NOMO-1 (cell line): ENCODE measurements around the gene PIH1D1.

Experiments used
- DNase-seq, 2 experiments: peaks; one replicate each; lab custom pipeline; 2025; ENCODE audit not compliant: unreplicated experiment in 2 of 2; lab: John Stamatoyannopoulos, UW

Gene PIH1D1

DNA sequence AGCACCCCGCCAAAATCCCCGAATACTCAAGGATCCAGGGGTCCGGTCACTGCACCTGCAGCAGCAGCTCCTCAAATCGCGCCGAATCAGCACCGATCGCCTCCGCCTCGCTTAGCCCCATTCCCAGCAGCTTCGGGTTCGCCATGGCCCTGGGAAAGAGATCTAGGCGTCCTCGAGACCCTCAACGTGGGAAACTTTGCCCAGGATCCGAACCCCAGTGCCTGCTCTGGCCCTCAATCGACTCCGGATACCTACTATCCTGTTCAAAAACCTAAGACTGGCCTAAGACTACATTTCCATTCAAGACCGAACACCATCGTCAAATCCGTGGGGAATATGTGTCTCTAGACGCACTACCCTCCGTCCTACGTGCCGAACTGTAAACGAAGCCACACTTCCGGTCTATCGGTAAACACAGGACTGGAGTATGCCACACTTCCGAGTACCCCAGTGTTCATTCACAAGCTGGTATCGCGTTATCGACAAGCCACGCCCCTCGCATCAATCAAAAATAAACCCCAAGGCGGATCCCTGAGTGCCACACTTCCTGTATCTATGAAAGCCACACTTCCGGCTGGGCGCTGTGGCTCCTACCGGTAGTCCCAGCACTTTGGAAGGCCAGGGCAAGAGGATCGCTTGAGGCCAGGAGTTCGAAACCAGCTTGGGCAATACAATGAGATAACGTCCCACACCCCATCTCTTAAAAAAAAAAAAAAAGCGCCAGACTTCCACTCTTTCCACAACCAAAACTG, at the start of gene PIH1D1:
TSS of gene PIH1D1 (minus strand) at position 385 of the 752 bp plus-strand sequence. CDS start at position 145, 240 bp downstream.
- peak; percentile 95 to 99 for DNase-seq

DNA sequence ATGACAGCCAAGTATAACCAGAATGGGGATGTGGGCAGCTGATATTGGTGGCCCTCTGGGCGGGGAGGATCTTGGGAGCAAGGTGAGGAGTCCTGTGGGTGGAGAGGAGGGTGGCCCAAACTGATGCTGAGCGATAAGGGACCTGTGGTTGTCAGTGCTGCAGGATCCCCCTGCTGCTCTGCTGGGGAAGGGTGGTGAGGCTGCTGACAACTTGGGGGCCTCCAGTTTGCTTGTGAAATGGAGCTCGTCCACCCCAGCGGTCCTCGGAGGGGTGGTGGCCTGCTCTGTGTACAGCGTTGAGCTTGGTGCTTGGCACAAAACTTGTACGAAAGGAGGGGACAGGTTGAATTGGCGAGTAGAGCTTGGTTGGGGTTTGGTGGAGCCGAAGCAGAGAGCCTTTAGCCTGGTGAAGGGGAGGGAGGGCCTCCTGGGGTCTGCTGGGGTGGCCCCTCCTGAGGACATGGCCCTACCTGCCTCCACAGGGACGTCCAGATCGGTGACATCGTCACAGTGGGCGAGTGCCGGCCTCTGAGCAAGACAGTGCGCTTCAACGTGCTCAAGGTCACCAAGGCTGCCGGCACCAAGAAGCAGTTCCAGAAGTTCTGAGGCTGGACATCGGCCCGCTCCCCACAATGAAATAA, 47.5 kb upstream of the PIH1D1 start:
- DNase-seq = no peak

DNA sequence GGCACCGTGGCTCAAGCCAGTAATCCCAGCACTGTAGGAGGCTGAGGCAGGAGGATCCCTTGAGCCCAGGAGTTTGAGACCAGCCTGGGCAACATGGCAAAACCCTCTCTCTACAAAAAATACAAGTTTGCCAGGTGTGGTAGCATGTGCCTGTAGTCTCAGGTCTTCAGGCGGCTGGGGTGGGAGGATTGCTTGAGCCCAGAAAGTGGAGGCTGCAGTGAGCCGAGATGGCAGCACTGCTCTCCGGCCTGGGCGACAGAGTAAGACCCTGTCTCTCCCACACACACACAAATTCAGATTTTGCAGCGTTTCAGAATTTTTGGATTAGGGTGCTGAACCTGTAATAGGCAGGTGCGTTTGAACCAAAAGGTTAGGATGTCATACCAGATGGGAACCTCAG, 46.9 kb upstream of the PIH1D1 start:
- DNase-seq = no peak

DNA sequence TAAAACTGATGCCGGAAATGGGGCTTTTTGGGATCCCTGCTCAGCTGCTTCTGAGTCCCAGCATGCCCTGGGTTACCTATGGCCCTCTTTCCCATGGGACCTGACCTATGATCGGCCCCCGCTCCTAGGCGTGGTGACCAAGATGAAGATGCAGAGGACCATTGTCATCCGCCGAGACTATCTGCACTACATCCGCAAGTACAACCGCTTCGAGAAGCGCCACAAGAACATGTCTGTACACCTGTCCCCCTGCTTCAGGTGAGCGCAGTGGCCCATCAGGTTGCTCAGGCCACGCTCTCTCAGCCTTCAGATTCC, 46.1 kb upstream of the PIH1D1 start:
- no peak for DNase-seq

DNA sequence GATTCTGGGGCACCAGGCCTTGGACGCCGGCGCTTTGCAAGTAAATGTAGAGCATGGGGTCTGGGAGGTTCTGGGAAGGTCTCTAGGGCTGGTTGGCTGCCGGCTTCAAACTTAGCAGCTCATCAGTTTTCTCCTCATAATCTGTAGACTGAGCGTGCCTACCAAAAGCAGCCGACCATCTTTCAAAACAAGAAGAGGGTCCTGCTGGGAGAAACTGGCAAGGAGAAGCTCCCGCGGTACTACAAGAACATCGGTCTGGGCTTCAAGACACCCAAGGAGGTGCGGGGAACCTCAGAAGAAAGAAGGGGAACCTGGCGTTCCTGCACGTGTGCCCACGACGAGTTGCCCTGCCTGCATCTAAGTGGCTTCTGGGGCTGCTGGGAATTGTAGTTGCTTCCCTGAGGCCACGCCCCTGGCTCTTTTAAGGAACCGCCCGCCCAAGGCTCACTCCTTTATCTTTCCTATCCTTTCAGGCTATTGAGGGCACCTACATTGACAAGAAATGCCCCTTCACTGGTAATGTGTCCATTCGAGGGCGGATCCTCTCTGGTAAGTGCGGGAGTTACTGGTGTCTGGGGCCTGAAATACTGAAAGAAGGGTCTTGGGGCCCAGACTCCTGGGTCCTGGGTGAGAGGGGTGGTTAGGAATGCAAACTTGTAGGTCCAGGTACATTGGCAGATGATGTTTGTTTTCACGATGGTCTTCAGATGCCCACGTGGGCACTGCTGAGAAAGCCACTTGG, 45.6 kb upstream of the PIH1D1 start:
- DNase-seq = peak; percentile 80 to 94

DNA sequence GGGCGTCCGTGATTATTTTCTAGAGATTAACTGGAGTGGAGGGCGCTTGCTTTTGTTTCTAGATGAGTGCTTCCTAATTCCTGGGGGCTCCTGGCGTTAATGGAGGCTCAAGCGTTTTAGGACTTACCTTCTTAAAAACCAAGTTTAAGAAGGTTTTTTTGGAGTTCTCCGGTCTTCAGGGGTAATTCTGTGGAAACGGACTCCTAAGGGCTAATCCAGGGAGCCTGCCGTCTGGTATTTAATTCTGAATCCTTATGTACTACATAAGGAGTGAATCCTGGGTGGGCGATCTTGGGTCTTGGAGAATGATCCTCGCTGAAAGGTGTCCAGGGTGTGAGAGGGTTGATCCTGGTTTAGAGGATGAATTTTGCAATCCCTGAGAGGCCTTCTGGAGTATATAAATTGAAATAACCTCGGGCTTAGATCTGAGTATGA, 45.0 kb upstream of the PIH1D1 start:
- DNase-seq = no peak

DNA sequence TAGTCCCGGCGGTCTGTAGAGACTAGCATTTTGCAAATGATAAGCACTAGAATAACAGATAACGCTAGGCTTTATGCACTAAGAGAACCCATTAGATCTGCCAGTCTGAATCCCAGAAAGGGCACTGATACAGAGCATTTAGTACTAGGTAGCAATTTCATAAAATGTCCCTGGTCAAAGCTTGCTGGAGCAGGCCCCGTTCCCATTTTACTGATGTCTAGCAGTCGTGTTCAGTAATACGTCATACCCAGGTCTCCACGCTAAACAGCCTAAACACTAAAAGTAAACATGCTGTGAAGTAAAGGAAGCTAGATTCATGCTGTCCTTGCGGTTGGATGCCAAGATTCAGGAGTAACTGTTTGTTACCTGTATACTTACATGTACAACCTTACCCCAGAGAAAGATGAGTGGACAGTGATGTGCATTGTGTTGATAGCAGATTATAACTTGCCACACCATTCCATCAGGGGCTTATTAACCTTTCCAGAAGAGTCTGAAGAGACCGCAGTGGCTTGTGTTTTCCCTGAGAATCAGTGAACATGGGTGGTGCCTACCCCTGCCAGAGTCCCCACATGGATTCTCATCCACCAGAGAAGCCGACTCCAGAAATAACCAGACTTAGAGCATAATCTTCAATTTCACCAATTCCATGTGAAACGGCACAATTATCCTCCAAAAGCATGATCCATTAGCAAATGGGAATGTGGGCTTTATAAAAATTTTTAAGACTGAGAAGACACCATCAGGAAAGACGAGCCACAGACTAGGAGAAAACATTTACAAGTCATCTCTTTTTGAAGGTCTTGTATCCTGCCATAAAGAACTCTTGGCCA, 41.2 kb upstream of the PIH1D1 start:
- no peak for DNase-seq

DNA sequence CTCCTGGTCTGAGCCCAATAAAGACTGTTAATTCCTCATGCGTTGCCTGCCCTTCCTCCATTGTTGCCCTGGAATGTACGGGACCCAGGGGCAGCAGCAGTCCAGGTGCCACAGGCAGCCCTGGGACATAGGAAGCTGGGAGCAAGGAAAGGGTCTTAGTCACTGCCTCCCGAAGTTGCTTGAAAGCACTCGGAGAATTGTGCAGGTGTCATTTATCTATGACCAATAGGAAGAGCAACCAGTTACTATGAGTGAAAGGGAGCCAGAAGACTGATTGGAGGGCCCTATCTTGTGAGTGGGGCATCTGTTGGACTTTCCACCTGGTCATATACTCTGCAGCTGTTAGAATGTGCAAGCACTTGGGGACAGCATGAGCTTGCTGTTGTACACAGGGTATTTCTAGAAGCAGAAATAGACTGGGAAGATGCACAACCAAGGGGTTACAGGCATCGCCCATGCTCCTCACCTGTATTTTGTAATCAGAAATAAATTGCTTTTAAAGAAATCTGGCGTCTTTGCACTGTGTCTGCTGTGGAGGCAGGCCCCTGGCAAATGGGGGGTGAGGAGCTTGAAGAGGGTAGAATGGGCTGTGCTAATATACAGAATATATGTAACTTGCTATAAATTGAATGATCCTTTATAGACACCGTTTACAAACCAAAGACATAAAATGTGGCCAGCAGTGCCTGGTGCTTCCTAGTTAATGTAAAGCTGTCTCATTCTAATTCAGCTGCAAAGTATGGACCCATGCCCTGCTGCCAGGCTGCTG, 40.4 kb upstream of the PIH1D1 start:
- DNase-seq = no peak

DNA sequence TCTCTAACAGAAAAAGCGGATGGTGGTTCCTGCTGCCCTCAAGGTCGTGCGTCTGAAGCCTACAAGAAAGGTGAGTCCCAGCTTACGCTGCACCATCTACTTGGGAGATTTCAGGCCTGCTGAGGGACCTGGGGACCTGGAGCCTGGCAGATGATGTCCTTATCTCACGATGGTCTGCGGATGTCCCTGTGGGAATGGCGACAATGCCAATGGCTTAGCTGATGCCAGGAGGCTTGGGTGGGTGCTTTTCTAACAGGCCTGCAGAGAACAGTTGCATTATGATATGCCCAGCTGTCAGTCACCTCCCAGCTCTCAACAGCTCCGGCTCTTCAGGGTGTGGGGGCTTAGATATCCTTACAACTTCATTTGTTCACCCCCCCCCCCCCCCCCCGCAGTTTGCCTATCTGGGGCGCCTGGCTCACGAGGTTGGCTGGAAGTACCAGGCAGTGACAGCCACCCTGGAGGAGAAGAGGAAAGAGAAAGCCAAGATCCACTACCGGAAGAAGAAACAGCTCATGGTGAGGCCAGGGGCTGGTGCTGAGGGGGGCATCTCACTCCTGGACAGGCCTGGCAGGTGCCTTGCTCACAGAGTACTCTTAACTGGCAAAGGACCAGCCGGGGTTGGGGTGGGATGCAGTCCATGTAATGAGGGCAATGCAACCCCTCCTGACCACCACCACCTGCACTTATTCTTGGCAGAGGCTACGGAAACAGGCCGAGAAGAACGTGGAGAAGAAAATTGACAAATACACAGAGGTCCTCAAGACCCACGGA, 39.6 kb upstream of the PIH1D1 start:
- DNase-seq = no peak

DNA sequence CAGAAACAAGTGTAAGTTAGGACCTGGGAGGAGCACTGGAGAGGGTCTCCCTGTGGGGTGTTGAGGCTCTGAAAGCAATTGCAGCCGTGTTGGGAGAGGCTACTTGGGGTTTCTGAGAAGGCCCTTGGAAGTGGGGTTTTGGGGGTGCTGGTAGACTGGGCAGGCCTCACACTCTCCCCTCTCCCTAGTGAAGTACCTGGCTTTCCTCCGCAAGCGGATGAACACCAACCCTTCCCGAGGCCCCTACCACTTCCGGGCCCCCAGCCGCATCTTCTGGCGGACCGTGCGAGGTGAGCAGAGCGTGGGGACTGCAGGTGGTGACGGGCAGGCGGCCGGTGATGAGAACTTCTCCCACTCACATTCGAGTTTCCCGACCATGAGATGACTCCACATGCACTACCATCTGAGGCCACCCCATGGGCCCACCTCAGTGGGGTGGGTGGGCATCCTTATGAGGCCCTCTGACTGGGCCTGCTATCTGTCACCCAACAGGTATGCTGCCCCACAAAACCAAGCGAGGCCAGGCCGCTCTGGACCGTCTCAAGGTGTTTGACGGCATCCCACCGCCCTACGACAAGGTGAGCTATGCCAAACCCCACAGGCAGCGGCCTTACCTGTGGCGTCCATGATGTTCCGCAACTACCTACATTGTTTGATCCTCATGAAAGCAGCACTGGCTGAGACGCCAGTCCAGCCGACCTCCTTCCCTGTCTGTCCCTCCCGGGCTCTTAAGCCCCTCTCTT, 38.8 kb upstream of the PIH1D1 start:
- DNase-seq = no peak

DNA sequence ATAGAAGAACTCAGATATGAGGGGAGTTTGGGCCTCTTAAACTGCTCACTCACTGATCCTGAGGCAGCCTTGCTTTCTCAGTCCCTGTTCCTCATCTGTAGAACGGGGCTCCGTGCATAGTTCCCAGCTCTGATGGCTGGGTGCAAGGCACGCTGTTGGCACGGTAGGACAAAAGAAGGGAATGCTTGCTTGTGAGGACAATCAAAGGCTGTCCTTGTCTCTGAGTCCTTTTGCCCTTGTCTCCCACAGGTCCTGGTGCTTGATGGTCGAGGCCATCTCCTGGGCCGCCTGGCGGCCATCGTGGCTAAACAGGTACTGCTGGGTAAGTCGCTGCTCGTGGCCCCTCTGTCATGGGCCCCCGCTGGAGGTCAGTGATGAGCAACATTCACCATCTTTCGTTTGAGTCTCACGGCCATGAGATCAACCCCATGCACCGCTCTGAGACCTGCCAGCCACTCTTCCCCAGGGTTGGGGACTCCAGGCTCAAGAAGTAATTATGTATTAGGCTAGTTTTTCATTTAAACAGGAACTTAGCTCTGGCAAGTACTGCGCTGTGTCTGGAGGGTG, 38.1 kb upstream of the PIH1D1 start:
- no peak for DNase-seq

DNA sequence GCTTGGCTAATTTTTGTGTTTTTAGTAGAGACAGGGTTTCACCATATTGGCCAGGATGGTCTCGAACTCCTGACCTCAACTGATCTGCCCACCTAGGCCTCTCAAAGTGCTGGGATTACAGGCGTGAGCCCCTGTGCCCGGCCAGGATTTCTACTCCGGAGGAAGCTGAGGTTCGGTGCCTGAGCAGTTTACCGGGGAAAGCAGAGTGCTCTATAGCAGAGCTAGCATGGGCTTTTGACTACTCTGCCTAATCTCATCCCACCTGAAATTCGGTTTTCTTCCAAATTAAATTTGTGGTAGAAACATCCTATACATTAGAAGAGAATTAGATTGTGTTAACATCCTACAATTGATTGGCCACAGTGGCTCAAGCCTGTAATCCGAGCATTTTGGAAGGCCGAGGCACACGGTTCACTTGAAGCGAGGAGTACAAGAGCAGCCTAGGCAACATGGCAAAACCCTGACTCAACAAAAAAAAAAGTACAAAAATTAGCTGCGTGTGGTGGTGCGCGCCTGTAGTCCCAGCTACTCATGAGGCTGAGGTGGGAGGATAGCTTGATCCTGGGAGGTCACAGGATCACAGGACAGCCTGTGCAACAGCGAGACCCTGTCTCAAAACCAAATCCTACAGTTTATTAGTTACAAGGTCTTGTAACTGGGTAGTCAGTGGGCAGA, 37.4 kb upstream of the PIH1D1 start:
- no peak for DNase-seq

DNA sequence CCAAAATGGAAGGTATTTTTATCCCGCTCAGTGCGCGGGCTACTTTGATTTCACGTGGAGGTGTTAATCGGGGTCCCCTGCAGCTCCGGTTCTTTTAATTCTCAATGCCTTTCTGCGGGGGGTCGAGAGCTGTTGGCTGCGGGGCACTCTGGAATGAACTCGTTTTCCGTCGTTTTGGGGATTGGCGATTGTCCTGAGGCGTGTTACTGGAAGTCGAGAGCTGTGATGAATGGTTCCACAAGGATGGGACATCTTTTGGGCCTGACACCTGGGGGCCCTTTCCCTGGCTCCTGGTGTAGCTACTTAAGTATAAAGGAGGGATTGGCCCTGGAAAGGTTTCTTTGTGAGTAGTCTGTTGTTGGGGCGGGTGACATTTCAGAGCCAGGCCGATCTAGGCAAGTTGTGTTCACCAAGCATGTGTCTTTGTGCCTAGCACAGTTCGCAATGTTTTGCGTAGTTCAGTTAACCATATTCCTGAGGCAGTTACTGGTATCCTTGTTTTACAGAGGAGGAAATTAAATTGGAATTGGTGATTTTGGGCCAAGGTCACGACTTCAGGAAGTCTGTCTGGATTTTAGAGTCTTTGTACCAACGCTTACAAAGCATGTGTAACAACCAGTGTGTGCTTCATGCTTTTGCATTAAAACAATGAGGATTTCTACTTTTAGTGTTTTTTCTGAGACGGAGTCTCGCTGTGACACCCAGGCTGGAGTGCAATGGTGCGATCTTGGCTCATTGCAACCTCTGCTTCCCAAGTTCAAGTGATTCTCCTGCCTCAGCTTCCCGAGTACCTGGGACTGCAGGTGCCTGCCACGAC, 36.6 kb upstream of the PIH1D1 start:
- no peak for DNase-seq

DNA sequence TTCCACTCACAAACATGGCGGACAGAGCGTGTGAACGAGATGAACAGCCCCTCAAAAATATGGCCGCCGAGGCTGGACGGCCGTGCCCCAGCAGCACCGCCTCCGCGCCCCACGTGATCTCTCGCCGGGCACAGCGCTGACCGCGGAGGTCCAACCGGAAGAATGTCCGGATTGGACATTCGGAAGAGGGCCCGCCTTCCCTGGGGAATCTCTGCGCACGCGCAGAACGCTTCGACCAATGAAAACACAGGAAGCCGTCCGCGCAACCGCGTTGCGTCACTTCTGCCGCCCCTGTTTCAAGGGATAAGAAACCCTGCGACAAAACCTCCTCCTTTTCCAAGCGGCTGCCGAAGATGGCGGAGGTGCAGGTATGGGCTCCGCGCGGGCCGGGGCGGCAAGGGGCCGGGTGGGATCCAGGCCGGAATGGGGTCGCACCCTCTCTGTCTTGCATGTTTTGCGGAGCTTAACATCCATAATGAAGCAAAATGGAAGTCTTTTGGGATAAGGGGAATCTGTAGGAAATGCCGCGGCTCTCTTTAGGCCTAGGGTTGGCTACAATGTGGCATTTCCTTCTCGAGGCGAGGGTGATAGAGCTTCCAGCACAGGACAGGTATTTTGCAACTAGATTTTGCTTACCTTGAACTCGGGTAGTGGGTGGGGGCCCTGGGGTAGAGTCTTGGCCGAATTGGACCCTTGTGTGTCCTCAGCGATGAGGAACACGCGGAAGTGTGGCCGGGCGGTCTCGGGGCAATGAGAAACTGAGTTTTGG, 35.8 kb upstream of the PIH1D1 start, which contains the start of gene RPL13A:
TSS of gene RPL13A (plus strand) at position 332 of the 769 bp plus-strand sequence. CDS start at position 354, 22 bp downstream.
- DNase-seq = peak; percentile 98 to 99

DNA sequence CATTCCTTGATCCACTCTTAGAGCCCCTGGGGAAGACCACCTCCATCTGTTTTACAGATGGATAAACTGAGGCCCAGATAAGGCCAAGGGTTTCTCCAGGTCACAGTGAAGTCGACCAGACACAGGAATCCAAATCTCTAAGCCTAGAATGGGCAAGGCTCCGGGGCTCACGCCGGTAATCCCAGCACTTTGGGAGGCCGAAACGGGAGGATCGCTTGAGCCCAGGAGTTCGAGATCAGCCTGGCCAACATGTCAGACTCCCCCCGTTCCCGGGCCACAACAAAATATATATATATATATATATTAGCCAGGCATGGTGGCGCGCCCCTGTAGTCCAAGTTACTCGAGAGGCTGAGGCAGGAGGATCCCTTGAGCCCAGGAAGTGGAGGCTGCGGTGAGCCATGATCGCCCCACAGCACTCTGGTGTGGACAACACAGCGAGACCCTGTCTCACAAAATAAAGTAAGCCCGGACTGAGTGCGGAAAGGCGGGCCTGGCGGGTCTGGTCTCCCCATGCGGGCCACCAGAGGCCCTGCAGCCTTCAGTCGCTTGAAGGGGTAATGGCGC, 35.2 kb upstream of the PIH1D1 start:
- no peak for DNase-seq

DNA sequence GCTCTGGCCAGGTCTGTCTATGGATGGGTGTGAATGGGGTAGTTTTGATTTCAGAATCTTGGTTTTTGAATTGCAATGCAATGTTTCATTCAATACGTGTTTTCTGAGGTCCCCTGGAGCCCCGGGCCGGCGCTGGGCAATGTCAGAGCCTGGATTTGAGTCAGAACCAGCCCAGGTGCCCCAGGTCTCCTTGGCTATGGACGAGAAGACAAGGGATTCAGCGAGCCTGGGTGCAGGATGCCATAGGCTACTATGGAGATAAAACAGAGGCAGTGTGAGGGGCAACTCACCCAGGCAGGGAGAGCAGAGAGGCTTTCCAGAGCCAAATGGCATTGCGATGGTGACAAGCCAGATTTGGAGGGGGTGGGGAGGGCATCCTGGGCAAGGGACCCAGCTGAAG, 34.6 kb upstream of the PIH1D1 start:
- DNase-seq = no peak
